ENCODE measurements around the gene MDGA2. TPM values are rescaled to one million over a fixed set of nuclear protein-coding genes. Genes with fewer than 3 reads are reported as not detected.

Gene MDGA2
- total RNA-seq, 5 donors from 2014 or later (not counting 1 experiment from before 2014, with no cell fraction given): not detected

DNA sequence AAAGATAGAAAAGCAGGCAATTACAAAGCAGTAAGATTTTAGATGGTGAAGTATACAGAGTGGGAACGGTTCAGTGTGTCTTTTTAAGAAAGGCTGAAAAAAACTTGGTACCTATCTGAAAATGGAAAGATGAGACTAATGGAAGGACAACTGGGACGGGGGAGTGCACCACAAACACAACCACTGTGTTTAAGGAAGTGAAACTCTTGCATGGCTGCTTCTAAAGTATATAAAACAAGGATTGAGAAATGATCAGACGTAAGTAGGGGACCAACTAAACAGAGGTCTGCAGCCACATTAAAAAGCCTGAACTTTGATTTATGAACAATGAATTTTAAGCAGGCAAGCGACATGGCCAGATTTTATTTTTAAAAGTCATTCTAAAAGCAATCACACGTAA is 328.6 kb downstream of the MDGA2 start:
- H3K9me3 Mint-ChIP-seq: peaks cover 0 to 3% (median 3%) of the 10 kb centered on the region in 3 donors
- CTCF ChIA-PET: no interaction called here
- Histone ChIP-seq H3K27me3 (replicated peaks in 1 of 2; ENCODE audit: control insufficient read depth in 2 of 2, extremely low read depth in 1 of 2, insufficient read depth in 2 of 2, low read length in 1 of 2) (no peaks in the 10 kb centered on the region), H3K27ac (ENCODE audit: low read length) (no peak overlapping the region), H3K36me3 (ENCODE audit: control insufficient read depth in 2 of 2, extremely low read depth in 1 of 2, insufficient read depth in 1 of 2, low read length in 1 of 2) (no peaks in the 10 kb centered on the region), H3K9me3 (no peaks in the 10 kb centered on the region), H3K4me1 (ENCODE audit: control insufficient read depth in 1 of 2, extremely low read depth in 1 of 2, insufficient read depth in 2 of 2, low read length in 2 of 2) (no peaks in the 10 kb centered on the region), H3K4me3 (ENCODE audit: control insufficient read depth in 1 of 2, extremely low read depth in 1 of 2, low read length in 1 of 2) (no peak overlapping the region)
- no peaks in the 10 kb centered on the region for H3K27me3 Mint-ChIP-seq
- DNase-seq (no peak), ATAC-seq (replicated peaks in 1 of 4) (no peak)
- WGBS (ENCODE audit: insufficient coverage): 57% methylated on average over 3 of the region's 5 CpGs
- no peaks in the 10 kb centered on the region for H3K36me3 Mint-ChIP-seq
- POLR2A ChIA-PET: no interaction called here
- H3K4me3 Mint-ChIP-seq: no peak overlapping the region
- H3K4me1 Mint-ChIP-seq: no peaks in the 10 kb centered on the region
- H3K27ac Mint-ChIP-seq: no peak overlapping the region

- no peak overlapping the region for H3K27ac Mint-ChIP-seq
- Histone ChIP-seq H3K4me3 (ENCODE audit: control insufficient read depth in 1 of 2, extremely low read depth in 1 of 2, low read length in 1 of 2) (no peak overlapping the region), H3K4me1 (ENCODE audit: control insufficient read depth in 1 of 2, extremely low read depth in 1 of 2, insufficient read depth in 2 of 2, low read length in 2 of 2) (no peaks in the 10 kb centered on the region), H3K36me3 (ENCODE audit: control insufficient read depth in 2 of 2, extremely low read depth in 1 of 2, insufficient read depth in 1 of 2, low read length in 1 of 2) (no peaks in the 10 kb centered on the region), H3K9me3 (no peaks in the 10 kb centered on the region), H3K27ac (ENCODE audit: low read length) (no peak overlapping the region), H3K27me3 (replicated peaks in 1 of 2; ENCODE audit: control insufficient read depth in 2 of 2, extremely low read depth in 1 of 2, insufficient read depth in 2 of 2, low read length in 1 of 2) (no peaks in the 10 kb centered on the region)
- H3K27me3 Mint-ChIP-seq: no peaks in the 10 kb centered on the region
- DNase-seq (no peak), ATAC-seq (replicated peaks in 1 of 4) (no peak)
- no peak overlapping the region for H3K4me3 Mint-ChIP-seq
- no peaks in the 10 kb centered on the region for H3K4me1 Mint-ChIP-seq
- peaks cover 0 to 3% (median 0%) of the 10 kb centered on the region in 3 donors for H3K9me3 Mint-ChIP-seq
- no peaks in the 10 kb centered on the region for H3K36me3 Mint-ChIP-seq
- WGBS (ENCODE audit: insufficient coverage): no CpG with 5 or more reads among the region's 2 CpGs
- POLR2A ChIA-PET: no interaction called here
- CTCF ChIA-PET: no interaction called here
These were observed 330.4 kb downstream of the MDGA2 start for GRCh38 chr14:47345016-47345415.

DNA sequence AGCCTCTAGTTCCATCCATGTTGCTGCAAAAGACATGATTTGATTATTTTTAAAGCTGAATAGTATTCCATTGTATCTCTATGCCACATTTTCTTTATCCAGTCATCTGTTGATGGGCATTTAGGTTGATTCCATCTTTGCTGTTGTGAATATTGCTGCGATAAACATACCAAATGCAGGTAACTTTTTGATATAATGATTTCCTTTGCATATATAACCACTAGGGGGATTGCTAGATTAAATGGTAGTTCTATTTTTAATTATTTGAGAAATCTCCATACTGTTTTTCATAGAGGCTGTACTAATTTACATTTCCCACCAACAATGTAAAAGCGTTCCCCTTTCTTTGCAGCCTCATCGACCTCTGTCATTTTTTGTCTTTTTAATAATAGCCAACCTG is 342.5 kb downstream of the MDGA2 start:
- ATAC-seq (replicated peaks in 1 of 4): no peak
- CTCF ChIA-PET: no interaction called here

DNA sequence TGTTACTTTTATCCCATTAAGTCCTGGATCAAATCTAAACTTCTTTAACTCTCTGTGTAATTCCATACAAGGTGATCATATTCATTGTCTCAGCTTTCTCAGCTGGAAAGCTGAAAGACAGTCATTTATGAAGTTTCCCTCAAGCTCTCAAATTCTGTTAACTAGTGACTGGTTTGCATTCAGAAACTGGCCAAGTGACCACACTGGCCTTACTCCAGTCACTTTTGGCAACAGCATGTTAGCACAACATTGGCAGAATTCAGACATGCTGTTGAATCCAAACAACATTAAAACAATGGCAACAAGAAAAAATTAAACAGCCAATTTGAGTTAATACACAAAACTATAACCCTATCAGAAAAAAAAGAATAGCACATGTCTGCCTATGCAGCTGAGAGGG is 343.3 kb downstream of the MDGA2 start:
- no peaks in the 10 kb centered on the region for H3K27me3 Mint-ChIP-seq

More for the DNA sequence above, 342.5 kb downstream of the MDGA2 start:
- Histone ChIP-seq H3K27me3 (replicated peaks in 1 of 2; ENCODE audit: control insufficient read depth in 2 of 2, extremely low read depth in 1 of 2, insufficient read depth in 2 of 2, low read length in 1 of 2) (no peaks in the 10 kb centered on the region), H3K4me1 (ENCODE audit: control insufficient read depth in 1 of 2, extremely low read depth in 1 of 2, insufficient read depth in 2 of 2, low read length in 2 of 2) (no peaks in the 10 kb centered on the region), H3K27ac (ENCODE audit: low read length) (no peak overlapping the region), H3K36me3 (ENCODE audit: control insufficient read depth in 2 of 2, extremely low read depth in 1 of 2, insufficient read depth in 1 of 2, low read length in 1 of 2) (no peaks in the 10 kb centered on the region), H3K4me3 (ENCODE audit: control insufficient read depth in 1 of 2, extremely low read depth in 1 of 2, low read length in 1 of 2) (no peak overlapping the region), H3K9me3 (no peaks in the 10 kb centered on the region)
- H3K4me1 Mint-ChIP-seq: no peaks in the 10 kb centered on the region
- no peak for DNase-seq
- no peak overlapping the region for H3K27ac Mint-ChIP-seq
- no peak overlapping the region for H3K4me3 Mint-ChIP-seq
- WGBS (ENCODE audit: insufficient coverage): no CpG with 5 or more reads among the region's 3 CpGs
- H3K9me3 Mint-ChIP-seq: peaks cover 1 to 14% (median 3%) of the 10 kb centered on the region in 3 donors
- H3K36me3 Mint-ChIP-seq: no peaks in the 10 kb centered on the region
- no peaks in the 10 kb centered on the region for H3K27me3 Mint-ChIP-seq
- POLR2A ChIA-PET: no interaction called here

GRCh38 chr14:47328376-47328775 is 347.0 kb downstream of the MDGA2 start:
- no peak overlapping the region for H3K4me3 ChIP-seq (ENCODE audit: control insufficient read depth in 1 of 2, extremely low read depth in 1 of 2, low read length in 1 of 2)
- WGBS (ENCODE audit: insufficient coverage): no CpG with 5 or more reads among the region's 4 CpGs
- H3K27me3 ChIP-seq (replicated peaks in 1 of 2; ENCODE audit: control insufficient read depth in 2 of 2, extremely low read depth in 1 of 2, insufficient read depth in 2 of 2, low read length in 1 of 2): no peaks in the 10 kb centered on the region
- Mint-ChIP-seq H3K36me3 (no peaks in the 10 kb centered on the region), H3K27me3 (no peaks in the 10 kb centered on the region), H3K27ac (no peak overlapping the region), H3K4me3 (no peak overlapping the region), H3K4me1 (no peaks in the 10 kb centered on the region), H3K9me3 (peaks cover 5 to 23% (median 5%) of the 10 kb centered on the region in 3 donors)
- no peaks in the 10 kb centered on the region for H3K36me3 ChIP-seq (ENCODE audit: control insufficient read depth in 2 of 2, extremely low read depth in 1 of 2, insufficient read depth in 1 of 2, low read length in 1 of 2)
- H3K27ac ChIP-seq (ENCODE audit: low read length): no peak overlapping the region
- ATAC-seq (replicated peaks in 1 of 4) (no peak), DNase-seq (no peak)
- ChIA-PET POLR2A (no interaction called here), CTCF (no interaction called here)
- no peaks in the 10 kb centered on the region for H3K4me1 ChIP-seq (ENCODE audit: control insufficient read depth in 1 of 2, extremely low read depth in 1 of 2, insufficient read depth in 2 of 2, low read length in 2 of 2)
- H3K9me3 ChIP-seq: no peaks in the 10 kb centered on the region

More for the DNA sequence above, 343.3 kb downstream of the MDGA2 start:
- Mint-ChIP-seq H3K36me3 (no peaks in the 10 kb centered on the region), H3K4me3 (no peak overlapping the region), H3K9me3 (peaks cover 3 to 10% (median 7%) of the 10 kb centered on the region in 3 donors), H3K27ac (no peak overlapping the region), H3K4me1 (no peaks in the 10 kb centered on the region)
- no peak for DNase-seq
- H3K27me3 ChIP-seq (replicated peaks in 1 of 2; ENCODE audit: control insufficient read depth in 2 of 2, extremely low read depth in 1 of 2, insufficient read depth in 2 of 2, low read length in 1 of 2): no peaks in the 10 kb centered on the region
- no peaks in the 10 kb centered on the region for H3K4me1 ChIP-seq (ENCODE audit: control insufficient read depth in 1 of 2, extremely low read depth in 1 of 2, insufficient read depth in 2 of 2, low read length in 2 of 2)
- ChIA-PET POLR2A (no interaction called here), CTCF (no interaction called here)
- no peaks in the 10 kb centered on the region for H3K9me3 ChIP-seq
- no peaks in the 10 kb centered on the region for H3K36me3 ChIP-seq (ENCODE audit: control insufficient read depth in 2 of 2, extremely low read depth in 1 of 2, insufficient read depth in 1 of 2, low read length in 1 of 2)
- ATAC-seq (replicated peaks in 1 of 4): no peak
- H3K27ac ChIP-seq (ENCODE audit: low read length): no peak overlapping the region
- no peak overlapping the region for H3K4me3 ChIP-seq (ENCODE audit: control insufficient read depth in 1 of 2, extremely low read depth in 1 of 2, low read length in 1 of 2)

DNA sequence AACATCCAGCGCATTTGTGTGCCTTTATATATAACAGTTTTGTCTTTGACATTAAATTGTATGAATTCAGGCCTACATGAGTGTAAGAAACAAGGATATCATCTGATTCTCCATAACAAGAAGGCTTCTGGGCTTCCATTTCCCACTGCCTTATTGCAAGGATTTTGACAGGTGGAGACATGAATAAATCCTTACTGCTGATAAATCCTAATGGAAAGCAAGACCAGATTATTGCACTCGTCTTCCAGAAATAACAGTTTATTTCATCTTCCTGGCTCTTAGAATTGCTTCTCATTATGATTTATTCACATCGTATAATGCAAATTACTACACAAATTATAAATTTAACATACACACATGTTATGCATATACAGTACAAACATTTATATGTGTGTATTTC is 348.1 kb downstream of the MDGA2 start:
- Mint-ChIP-seq H3K4me1 (no peaks in the 10 kb centered on the region), H3K27me3 (no peaks in the 10 kb centered on the region), H3K36me3 (no peaks in the 10 kb centered on the region), H3K27ac (no peak overlapping the region), H3K4me3 (no peak overlapping the region), H3K9me3 (peaks cover 5 to 23% (median 5%) of the 10 kb centered on the region in 3 donors)
- Histone ChIP-seq H3K27ac (ENCODE audit: low read length) (no peak overlapping the region), H3K36me3 (ENCODE audit: control insufficient read depth in 2 of 2, extremely low read depth in 1 of 2, insufficient read depth in 1 of 2, low read length in 1 of 2) (no peaks in the 10 kb centered on the region), H3K9me3 (no peaks in the 10 kb centered on the region), H3K4me3 (ENCODE audit: control insufficient read depth in 1 of 2, extremely low read depth in 1 of 2, low read length in 1 of 2) (no peak overlapping the region), H3K4me1 (ENCODE audit: control insufficient read depth in 1 of 2, extremely low read depth in 1 of 2, insufficient read depth in 2 of 2, low read length in 2 of 2) (no peaks in the 10 kb centered on the region), H3K27me3 (replicated peaks in 1 of 2; ENCODE audit: control insufficient read depth in 2 of 2, extremely low read depth in 1 of 2, insufficient read depth in 2 of 2, low read length in 1 of 2) (no peaks in the 10 kb centered on the region)
- ChIA-PET CTCF (no interaction called here), POLR2A (no interaction called here)
- no CpG with 5 or more reads among the region's 3 CpGs for WGBS (ENCODE audit: insufficient coverage)
- DNase-seq (no peak), ATAC-seq (replicated peaks in 1 of 4) (no peak)

DNA sequence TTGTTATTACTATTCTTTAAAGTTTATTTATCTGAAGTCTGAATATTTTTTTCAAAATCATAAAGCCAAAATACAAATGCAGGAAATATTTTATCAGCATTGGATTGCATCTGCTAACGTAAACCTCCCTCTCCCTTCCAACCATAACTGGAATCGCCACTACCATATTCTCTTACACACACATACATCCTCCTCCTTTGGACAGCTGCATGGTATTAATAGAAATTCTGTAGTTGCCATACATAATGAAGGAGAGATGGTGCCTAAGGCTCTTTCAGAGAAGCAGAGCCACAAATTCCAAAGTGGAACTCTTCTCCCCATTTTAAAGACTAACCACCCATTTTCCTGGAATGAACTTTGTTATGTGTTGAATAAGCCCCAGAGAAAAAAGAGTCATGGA is 352.7 kb downstream of the MDGA2 start:
- no peak overlapping the region for H3K27ac Mint-ChIP-seq
- Histone ChIP-seq H3K36me3 (ENCODE audit: control insufficient read depth in 2 of 2, extremely low read depth in 1 of 2, insufficient read depth in 1 of 2, low read length in 1 of 2) (no peaks in the 10 kb centered on the region), H3K4me3 (ENCODE audit: control insufficient read depth in 1 of 2, extremely low read depth in 1 of 2, low read length in 1 of 2) (no peak overlapping the region), H3K27ac (ENCODE audit: low read length) (no peak overlapping the region), H3K9me3 (no peaks in the 10 kb centered on the region), H3K4me1 (ENCODE audit: control insufficient read depth in 1 of 2, extremely low read depth in 1 of 2, insufficient read depth in 2 of 2, low read length in 2 of 2) (no peaks in the 10 kb centered on the region), H3K27me3 (replicated peaks in 1 of 2; ENCODE audit: control insufficient read depth in 2 of 2, extremely low read depth in 1 of 2, insufficient read depth in 2 of 2, low read length in 1 of 2) (no peaks in the 10 kb centered on the region)
- H3K27me3 Mint-ChIP-seq: no peaks in the 10 kb centered on the region
- DNase-seq (no peak), ATAC-seq (replicated peaks in 1 of 4) (no peak)
- no peak overlapping the region for H3K4me3 Mint-ChIP-seq
- H3K4me1 Mint-ChIP-seq: no peaks in the 10 kb centered on the region
- WGBS (ENCODE audit: insufficient coverage): no CpG with 5 or more reads among the region's 2 CpGs
- POLR2A ChIA-PET: no interaction called here
- H3K36me3 Mint-ChIP-seq: no peaks in the 10 kb centered on the region
- H3K9me3 Mint-ChIP-seq: peaks cover 7 to 33% (median 16%) of the 10 kb centered on the region in 3 donors
- CTCF ChIA-PET: no interaction called here
